Measurements from ENCODE around the gene MYO15B. TPM values are rescaled to one million over a fixed set of nuclear protein-coding genes. Genes with fewer than 3 reads are reported as not detected.

The MYO15B gene
- 100 to 1,000 TPM; 102 to 121 TPM for total RNA-seq

DNA sequence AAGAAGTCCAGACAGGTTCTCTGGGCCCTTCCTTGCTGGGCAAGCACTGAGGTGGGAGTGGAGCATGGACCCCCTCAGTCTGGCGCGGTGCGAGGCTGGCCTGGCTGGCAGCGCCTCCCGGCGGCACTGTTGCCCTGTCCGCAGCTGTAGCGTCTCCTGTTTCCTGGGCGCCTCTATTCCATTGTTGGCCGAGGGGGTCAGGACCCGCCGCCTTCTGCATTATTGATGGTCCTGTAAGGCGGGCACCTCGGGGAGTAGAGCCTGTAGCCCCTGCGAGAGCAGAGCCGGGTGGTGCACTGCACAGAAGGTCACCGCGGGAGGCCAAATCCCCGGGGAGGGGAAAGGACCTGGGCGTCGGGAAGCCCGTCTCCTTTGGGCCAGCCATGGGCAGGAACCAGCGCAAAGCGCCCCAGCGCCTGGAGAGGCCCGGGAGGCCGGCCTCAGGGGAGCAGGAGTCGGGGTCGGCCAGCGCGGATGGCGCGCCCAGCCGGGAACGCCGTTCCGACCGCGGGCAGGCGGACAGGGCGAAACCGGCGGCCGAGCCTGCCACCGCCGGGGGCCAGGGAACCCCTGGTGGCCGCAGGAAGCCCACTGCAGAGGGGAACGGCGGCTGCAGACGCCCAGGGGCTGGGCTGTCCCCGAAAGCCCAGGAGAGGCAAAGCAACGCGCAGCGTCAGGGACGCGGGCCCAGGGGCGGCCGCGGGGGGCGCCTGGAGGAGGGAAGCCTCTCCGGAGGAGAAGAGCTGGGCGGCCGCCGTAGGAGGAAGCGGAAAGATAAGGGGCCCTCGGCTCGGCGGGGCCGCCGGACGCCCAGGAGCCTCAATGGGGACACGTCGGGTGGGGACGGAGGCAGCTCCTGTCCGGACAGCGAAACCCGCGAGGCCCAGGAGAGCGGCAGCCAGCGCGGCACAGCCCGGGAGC is at the start of gene MYO15B:
TSS of gene MYO15B (plus strand) at position 126 of the 921 bp plus-strand sequence. CDS start at position 384, 258 bp downstream.
- no peaks in the 10 kb centered on the region for H3K4me1 Mint-ChIP-seq (ENCODE audit: low read depth)
- H3K9me3 Mint-ChIP-seq: no peaks in the 10 kb centered on the region
- peak; percentile 51 to 53 for ATAC-seq (replicated peaks in 1 of 2)
- H3K36me3 Mint-ChIP-seq (ENCODE audit: insufficient read depth in 2 of 2): no peaks in the 10 kb centered on the region
- peaks cover 6% of the 10 kb centered on the region for H3K27me3 Mint-ChIP-seq (ENCODE audit: low read depth)
- peak; percentile 77 to 82 for DNase-seq
- H3K27ac Mint-ChIP-seq: no peak within 1 kb of the TSS
- H3K4me3 Mint-ChIP-seq: peak within 1 kb of the TSS; percentile 82 to 83

DNA sequence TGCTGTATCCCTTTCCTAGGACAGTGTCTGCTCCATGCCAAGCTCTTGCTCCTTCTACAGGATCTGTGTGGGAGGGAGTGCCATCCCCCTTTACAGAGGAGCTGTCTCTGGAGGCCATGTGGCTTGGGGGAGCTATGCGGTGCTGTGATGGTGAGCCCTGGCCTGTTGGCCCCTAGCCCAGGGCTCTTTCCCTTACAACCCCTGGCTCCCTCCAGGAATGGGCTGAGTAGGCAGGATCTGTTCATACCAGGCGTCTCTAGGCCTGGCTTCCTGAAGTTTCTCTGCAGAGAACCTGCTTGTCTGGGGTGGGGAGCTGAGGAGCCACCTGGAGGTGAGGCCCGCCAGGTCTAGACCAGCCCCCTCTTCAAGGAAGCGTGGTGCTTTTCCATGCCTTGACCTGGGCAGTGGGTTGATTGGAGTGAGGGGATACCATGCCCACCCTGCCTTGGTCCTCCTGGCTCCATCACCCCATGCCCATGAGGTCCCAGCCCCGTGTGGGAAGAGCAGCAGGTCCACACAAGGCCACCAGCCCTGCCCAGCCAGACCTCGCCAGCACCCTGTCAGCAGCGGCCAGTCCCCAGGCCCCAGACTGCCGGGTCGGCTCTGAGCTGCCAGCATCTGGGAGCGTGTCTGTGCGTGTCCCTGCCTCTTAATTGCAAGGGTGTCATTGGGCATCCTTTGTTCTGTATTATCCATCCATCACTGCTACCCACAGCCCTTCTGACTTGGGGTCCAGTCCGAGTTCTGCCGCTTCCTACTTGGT is 47.5 kb upstream of the MYO15B start:
- Mint-ChIP-seq H3K4me3 (no peak overlapping the region), H3K27ac (no peak overlapping the region), H3K36me3 (ENCODE audit: insufficient read depth in 2 of 2) (no peaks in the 10 kb centered on the region), H3K27me3 (ENCODE audit: low read depth) (no peaks in the 10 kb centered on the region), H3K9me3 (no peaks in the 10 kb centered on the region), H3K4me1 (ENCODE audit: low read depth) (peaks cover 8% of the 10 kb centered on the region)
- ATAC-seq (replicated peaks in 1 of 2) (no peak), DNase-seq (no peak)

DNA sequence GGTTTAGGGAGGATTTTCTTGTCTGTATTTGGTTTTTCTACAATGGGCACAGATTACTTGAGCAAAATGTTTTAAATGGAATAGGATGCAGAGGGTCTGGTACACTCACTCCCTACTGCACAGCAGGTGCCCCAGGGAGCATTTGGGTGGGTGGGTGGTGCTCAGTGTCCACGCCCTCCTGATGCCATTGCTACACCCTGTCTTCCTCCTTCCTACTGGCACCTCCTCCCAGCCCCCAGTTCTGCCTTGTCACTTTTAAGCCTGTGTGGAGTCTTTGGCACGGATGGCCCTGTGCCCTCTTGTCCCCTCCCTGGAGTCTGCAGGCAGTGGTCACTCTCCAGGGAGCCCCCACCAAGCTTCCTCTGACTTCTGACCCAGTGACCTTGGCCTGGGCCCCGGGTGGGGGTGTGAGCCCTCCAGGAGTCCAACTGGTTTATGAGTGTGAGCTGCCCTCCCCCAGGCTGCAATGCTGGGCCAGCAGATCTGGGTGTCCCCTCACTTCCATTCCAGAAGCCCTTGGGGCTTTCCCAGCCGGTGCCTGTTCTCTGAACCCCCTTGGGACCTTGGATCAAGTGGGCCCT is 46.6 kb upstream of the MYO15B start:
- Mint-ChIP-seq H3K27me3 (ENCODE audit: low read depth) (no peaks in the 10 kb centered on the region), H3K4me1 (ENCODE audit: low read depth) (no peaks in the 10 kb centered on the region), H3K27ac (no peak overlapping the region), H3K9me3 (no peaks in the 10 kb centered on the region), H3K4me3 (no peak overlapping the region), H3K36me3 (ENCODE audit: insufficient read depth in 2 of 2) (no peaks in the 10 kb centered on the region)
- DNase-seq (no peak), ATAC-seq (replicated peaks in 1 of 2) (no peak)

DNA sequence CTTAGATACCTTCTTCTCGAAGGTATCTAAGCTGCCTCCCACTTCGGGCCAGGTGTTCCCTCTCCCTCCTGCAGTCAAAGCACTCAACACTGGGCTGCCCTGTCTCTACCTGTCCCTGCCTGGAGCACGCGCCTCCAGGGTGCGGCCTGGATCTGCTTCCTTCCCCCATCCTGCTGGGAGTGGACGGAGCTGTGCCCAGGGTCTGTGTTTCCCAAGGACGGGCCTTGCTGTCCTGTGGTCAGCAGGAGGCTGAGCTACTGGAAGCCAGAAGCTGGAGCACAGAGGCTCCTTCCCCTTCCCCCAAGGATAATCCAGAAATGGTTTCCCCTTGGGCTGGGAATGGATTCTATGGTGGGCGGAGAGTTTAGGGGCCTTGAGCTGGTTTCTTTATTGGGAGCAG is 45.4 kb upstream of the MYO15B start:
- Mint-ChIP-seq H3K36me3 (ENCODE audit: insufficient read depth in 2 of 2) (no peaks in the 10 kb centered on the region), H3K9me3 (no peaks in the 10 kb centered on the region), H3K4me1 (ENCODE audit: low read depth) (no peaks in the 10 kb centered on the region), H3K4me3 (no peak overlapping the region), H3K27ac (no peak overlapping the region), H3K27me3 (ENCODE audit: low read depth) (no peaks in the 10 kb centered on the region)
- ATAC-seq (replicated peaks in 1 of 2): no peak
- DNase-seq: no peak

DNA sequence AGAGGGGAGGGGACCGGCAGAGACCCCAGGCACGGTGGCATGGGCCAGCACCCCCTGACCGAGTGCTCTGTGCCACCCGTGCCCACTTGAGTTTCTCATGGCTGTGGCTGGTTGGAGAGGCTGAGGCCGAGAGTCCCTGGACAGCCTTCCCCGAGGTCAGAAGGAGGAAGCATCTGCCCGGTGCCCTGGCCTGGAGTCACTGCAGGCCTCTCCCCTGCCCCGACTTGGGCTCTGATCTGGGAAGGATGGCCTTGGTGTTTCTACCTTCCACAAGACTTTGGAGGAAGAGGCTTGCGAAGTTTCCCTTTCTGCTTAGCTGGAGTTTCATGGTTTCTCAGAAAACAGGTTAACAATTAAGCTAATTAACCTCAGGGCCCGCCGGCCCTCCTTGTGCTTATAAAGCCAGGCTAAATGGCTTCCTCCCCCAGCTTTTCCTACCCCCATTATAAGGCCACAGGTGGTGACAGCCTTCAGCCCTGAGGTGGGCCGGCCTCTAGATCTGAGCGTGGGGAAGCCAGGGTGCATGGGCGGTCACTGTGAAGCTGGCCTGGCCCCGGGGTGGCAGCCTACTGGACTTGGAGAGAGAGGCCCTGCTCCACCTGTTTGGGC is 44.8 kb upstream of the MYO15B start:
- Mint-ChIP-seq H3K4me3 (no peak overlapping the region), H3K27ac (no peak overlapping the region), H3K27me3 (ENCODE audit: low read depth) (no peaks in the 10 kb centered on the region), H3K36me3 (ENCODE audit: insufficient read depth in 2 of 2) (no peaks in the 10 kb centered on the region), H3K9me3 (no peaks in the 10 kb centered on the region), H3K4me1 (ENCODE audit: low read depth) (no peaks in the 10 kb centered on the region)
- no peak for DNase-seq
- no peak for ATAC-seq (replicated peaks in 1 of 2)

DNA sequence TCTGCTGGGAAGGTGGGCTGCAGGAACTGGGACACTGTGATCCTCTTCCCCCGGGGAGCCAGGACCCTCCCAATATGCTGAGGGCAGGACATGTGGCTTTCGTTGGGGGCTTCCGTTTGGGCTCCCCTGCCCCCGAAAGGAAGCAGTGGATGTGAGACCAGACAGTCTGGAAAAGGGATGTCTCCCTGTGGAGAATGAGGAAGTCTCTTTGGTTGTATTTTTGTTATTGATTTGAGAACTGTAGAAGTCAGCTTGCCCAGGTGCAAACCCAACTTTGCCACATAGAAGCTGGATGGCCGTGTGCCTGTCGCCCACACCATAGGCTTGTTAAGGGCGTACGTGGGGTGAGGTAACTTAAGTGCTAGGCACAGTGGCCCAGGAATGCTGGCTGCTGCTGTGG is 43.4 kb upstream of the MYO15B start:
- H3K9me3 Mint-ChIP-seq: no peaks in the 10 kb centered on the region
- H3K4me3 Mint-ChIP-seq: no peak overlapping the region
- H3K27ac Mint-ChIP-seq: no peak overlapping the region
- no peaks in the 10 kb centered on the region for H3K27me3 Mint-ChIP-seq (ENCODE audit: low read depth)
- H3K36me3 Mint-ChIP-seq (ENCODE audit: insufficient read depth in 2 of 2): no peaks in the 10 kb centered on the region
- no peak for DNase-seq
- no peaks in the 10 kb centered on the region for H3K4me1 Mint-ChIP-seq (ENCODE audit: low read depth)
- no peak for ATAC-seq (replicated peaks in 1 of 2)

DNA sequence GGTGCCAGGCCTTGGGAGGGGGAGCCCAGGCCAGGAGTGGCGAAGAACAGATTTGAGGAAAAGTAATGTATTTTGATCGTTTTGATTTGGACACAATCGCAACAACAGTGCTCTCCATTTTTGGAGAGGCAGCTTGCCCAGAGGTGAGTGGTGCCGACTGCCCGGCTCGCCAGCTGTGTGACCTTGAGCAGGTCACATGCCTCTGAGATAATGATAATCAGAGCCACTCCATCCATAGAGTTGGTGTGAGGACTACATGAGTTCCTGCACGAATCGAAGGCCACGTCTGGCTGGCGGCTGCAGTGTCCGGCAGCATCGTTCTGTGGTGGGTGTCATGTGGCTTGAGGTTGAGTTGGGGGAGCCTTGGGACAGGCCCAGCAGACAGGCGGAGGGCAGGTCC is 41.4 kb upstream of the MYO15B start:
- DNase-seq: no peak
- Mint-ChIP-seq H3K27ac (no peak overlapping the region), H3K27me3 (ENCODE audit: low read depth) (no peaks in the 10 kb centered on the region), H3K9me3 (no peaks in the 10 kb centered on the region), H3K4me1 (ENCODE audit: low read depth) (no peaks in the 10 kb centered on the region), H3K36me3 (ENCODE audit: insufficient read depth in 2 of 2) (no peaks in the 10 kb centered on the region), H3K4me3 (no peak overlapping the region)
- ATAC-seq (replicated peaks in 1 of 2): no peak

DNA sequence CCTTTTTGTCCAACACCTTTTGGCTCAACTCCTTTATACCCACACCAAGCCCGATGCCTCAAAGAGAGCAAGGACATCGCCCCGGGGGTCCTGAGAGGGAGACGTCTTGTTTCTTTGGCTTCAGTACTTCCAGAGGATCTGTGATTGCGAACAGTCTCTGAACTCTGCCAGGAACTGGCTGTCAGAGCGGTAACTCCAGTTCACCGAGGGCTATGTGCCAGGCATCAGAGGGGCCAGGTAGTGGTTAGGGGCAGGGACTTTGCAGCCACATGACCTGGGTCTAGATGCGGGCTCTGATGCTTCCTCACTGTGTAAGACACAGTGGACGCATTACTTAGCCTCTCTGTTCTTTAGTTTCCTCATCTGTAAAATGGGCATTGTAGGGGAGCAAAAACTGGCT is 40.5 kb upstream of the MYO15B start:
- H3K36me3 Mint-ChIP-seq (ENCODE audit: insufficient read depth in 2 of 2): no peaks in the 10 kb centered on the region
- no peaks in the 10 kb centered on the region for H3K9me3 Mint-ChIP-seq
- H3K27ac Mint-ChIP-seq: no peak overlapping the region
- no peak for ATAC-seq (replicated peaks in 1 of 2)
- H3K27me3 Mint-ChIP-seq (ENCODE audit: low read depth): no peaks in the 10 kb centered on the region
- no peaks in the 10 kb centered on the region for H3K4me1 Mint-ChIP-seq (ENCODE audit: low read depth)
- no peak overlapping the region for H3K4me3 Mint-ChIP-seq
- DNase-seq: no peak

DNA sequence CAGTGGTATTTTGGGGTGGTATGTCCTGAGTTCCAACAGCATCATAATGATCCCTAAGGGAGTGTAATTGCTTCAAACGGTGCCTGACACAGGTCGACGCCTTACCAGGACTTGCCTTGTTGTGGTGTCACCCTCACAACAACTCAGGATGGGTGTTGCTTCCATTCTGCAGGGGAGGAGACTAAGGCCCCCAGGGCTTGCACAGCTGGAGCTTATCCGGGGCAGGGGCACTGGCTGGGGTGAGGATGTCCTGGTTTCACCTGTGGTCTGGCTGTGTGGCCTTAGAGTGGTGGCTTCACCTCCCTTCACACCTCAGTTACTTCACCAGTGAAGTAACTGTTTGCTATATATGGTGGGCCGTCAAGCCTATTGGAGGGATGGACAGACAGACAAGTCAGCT is 38.8 kb upstream of the MYO15B start:
- ATAC-seq (replicated peaks in 1 of 2) (no peak), DNase-seq (no peak)
- Mint-ChIP-seq H3K4me3 (no peak overlapping the region), H3K36me3 (ENCODE audit: insufficient read depth in 2 of 2) (no peaks in the 10 kb centered on the region), H3K4me1 (ENCODE audit: low read depth) (no peaks in the 10 kb centered on the region), H3K9me3 (no peaks in the 10 kb centered on the region), H3K27ac (no peak overlapping the region), H3K27me3 (ENCODE audit: low read depth) (no peaks in the 10 kb centered on the region)

DNA sequence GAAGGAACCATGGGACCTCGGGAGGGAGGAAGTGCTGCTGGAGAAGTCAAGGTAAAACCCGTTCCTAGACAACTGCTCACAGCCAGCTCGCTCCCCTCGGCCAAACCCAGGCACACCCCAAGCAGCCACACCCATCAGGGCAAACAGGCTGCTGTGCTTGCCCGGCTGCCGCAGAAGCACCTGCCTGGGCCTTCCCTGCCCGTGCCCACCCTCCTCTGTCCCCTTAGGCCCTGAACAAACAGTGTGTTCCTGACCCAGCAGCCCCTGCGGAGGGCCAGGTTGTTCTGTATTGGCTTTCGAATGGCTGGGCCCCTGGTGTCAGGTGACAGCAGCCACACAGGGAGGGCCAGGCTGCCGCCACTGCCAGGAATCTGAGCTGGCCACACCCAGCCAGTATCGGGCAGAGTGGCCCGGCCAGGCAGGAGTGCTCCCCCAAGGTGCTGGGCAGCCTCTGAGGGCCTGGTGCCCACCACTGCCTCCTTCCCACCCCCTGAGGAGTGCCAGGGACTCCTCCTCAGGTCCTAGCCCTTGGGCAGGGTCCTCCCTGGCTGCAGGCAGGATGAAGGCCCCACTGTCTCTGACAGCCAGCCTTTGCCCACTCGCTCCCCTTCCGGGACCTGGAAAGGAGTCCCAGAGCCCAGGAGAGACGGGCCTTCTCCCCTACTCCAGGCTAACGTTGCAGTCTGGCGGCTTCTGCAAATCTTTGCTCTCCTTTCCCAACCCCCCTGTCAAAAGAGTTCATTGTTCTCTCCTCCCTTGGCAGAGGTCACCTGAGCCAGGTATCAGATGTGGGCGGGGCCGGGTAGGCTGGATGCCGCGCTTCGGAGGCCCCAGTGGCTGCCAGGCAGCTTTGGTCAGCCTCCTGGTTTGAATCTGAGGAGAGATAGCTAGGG is 38.1 kb upstream of the MYO15B start:
- no peak for ATAC-seq (replicated peaks in 1 of 2)
- DNase-seq: no peak
- no peaks in the 10 kb centered on the region for H3K27me3 Mint-ChIP-seq (ENCODE audit: low read depth)

DNA sequence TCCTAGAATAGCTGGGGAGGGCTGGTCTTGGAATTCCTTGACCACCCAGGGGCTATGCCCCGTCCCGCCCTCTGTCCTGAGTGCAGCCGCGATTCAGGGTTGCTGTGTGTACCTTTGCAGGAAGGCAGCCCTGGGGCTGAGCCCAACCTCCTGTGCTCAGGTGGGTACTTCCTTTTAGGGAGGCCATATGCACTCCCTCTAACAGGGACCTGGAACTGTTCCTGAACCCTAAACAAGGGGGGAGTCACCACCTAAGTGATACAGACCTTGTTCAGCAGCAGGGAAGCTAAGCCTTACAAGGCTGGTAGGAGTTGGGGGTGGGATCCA is 37.5 kb upstream of the MYO15B start:
- H3K4me3 Mint-ChIP-seq: no peak overlapping the region
- DNase-seq (no peak), ATAC-seq (replicated peaks in 1 of 2) (no peak)
- H3K36me3 Mint-ChIP-seq (ENCODE audit: insufficient read depth in 2 of 2): no peaks in the 10 kb centered on the region
- H3K9me3 Mint-ChIP-seq: no peaks in the 10 kb centered on the region
- H3K4me1 Mint-ChIP-seq (ENCODE audit: low read depth): no peaks in the 10 kb centered on the region
- H3K27ac Mint-ChIP-seq: no peak overlapping the region
- H3K27me3 Mint-ChIP-seq (ENCODE audit: low read depth): no peaks in the 10 kb centered on the region

More for the DNA sequence above, 38.1 kb upstream of the MYO15B start:
- Mint-ChIP-seq H3K36me3 (ENCODE audit: insufficient read depth in 2 of 2) (no peaks in the 10 kb centered on the region), H3K27ac (no peak overlapping the region), H3K4me3 (no peak overlapping the region), H3K9me3 (no peaks in the 10 kb centered on the region), H3K4me1 (ENCODE audit: low read depth) (no peaks in the 10 kb centered on the region)

DNA sequence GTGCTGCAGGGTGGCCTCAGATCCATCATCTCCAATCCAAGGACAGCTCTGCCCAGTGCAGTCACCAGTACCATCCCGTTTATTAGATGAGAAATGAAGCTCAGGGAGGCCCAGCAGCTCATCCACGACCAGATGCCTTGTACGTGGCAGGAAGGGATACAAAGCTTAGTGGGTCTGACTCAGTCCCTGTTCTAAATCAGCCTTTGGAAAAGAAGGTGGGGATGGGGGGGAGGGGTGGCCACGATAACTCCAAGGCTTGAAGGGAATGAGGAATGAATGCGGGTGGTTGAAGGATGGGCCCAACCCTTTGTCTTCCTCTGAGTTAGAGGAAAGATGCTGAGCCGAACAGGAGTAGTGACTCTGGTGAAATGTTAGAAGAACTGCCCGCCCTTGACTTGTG is 36.3 kb upstream of the MYO15B start:
- H3K27me3 Mint-ChIP-seq (ENCODE audit: low read depth): no peaks in the 10 kb centered on the region
- no peaks in the 10 kb centered on the region for H3K36me3 Mint-ChIP-seq (ENCODE audit: insufficient read depth in 2 of 2)
- no peak for ATAC-seq (replicated peaks in 1 of 2)
- no peak overlapping the region for H3K4me3 Mint-ChIP-seq
- DNase-seq: no peak
- H3K27ac Mint-ChIP-seq: no peak overlapping the region
- H3K4me1 Mint-ChIP-seq (ENCODE audit: low read depth): no peaks in the 10 kb centered on the region
- H3K9me3 Mint-ChIP-seq: no peaks in the 10 kb centered on the region

Data from activated T-cell treated with anti-CD3 and anti-CD28 coated beads, Interleukin-2, amount 50 U/mL, for 72 hours (primary cell).